ENCODE data around the gene INSRR. TPM values are rescaled to one million over a fixed set of nuclear protein-coding genes. Genes with fewer than 3 reads are reported as not detected.

The INSRR gene
- total and polyA plus RNA-seq, 2 of the 4 experiments (the other 2 are of a cell fraction): not detected

DNA sequence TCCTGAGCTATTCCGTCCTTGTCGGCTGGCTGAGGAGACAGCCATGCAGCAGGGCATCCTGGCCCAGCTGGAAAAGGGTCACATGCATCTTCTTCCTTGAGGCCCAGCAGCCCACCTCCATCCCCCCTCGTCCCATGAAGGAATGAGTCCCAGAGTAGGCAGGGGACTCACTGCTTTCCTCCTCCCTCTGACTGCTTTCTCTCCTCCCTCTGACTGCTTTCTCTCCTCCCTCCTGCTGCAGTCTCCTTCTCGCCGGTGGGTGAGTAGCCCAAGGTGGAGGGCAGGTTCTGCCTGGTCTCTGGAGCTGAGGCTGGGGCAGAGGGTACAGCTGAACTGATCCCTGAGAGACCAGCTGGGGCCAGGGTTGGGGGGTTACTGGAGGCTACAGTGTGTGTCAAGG, 15.2 kb upstream of the INSRR start:
- Histone ChIP-seq H2AK5ac (ENCODE audit: low read depth, low read length) (no peak overlapping the region), H4K5ac (ENCODE audit: low read depth, low read length) (no peak overlapping the region), H2BK120ac (ENCODE audit: low read depth, low read length) (no peak overlapping the region), H3K23ac (ENCODE audit: low read depth, low read length) (no peak overlapping the region), H4K91ac (ENCODE audit: insufficient read depth, low read depth, low read length) (no peak overlapping the region), H4K20me1 (ENCODE audit: insufficient read depth, low read length) (peaks cover 6% of the 10 kb centered on the region; the same call in 1 of the 2 replicates), H3K9me3 (ENCODE audit: control insufficient read depth, insufficient read depth, low read length) (no peaks in the 10 kb centered on the region), H4K8ac (ENCODE audit: low read depth in 2 of 2, low read length in 2 of 2) (no peak overlapping the region), H3K4me2 (ENCODE audit: low read depth, low read length) (no peak overlapping the region), H2BK15ac (ENCODE audit: low read depth, low read length) (no peak overlapping the region), H2BK5ac (ENCODE audit: low read depth, low read length, poor library complexity, severe bottlenecking) (no peak overlapping the region), H3K9me1 (ENCODE audit: insufficient read depth, low read length) (peaks cover 3% of the 10 kb centered on the region; the same call in 1 of the 2 replicates), H2AFZ (replicated peaks; ENCODE audit: low read length, poor library complexity) (no peak overlapping the region), H3K36me3 (ENCODE audit: control insufficient read depth, insufficient read depth, low read length) (no peaks in the 10 kb centered on the region), H3K4me1 (ENCODE audit: control insufficient read depth, insufficient read depth, low read length) (peaks cover 6% of the 10 kb centered on the region), H3K9ac (ENCODE audit: low read depth, low read length) (no peak overlapping the region), H2BK20ac (ENCODE audit: low read depth, low read length) (no peak overlapping the region), H3K14ac (replicated peaks; ENCODE audit: low read depth, low read length) (no peak overlapping the region), H3K27me3 (ENCODE audit: control insufficient read depth, insufficient read depth, low read length) (peaks cover 49% of the 10 kb centered on the region), H3K79me1 (ENCODE audit: low read depth in 1 of 2, low read length in 2 of 2) (no peaks in the 10 kb centered on the region), H3K4me3 (ENCODE audit: insufficient read depth, low read depth, low read length) (no peak overlapping the region), H3K18ac (ENCODE audit: low read depth, low read length) (no peak overlapping the region), H3K27ac (ENCODE audit: insufficient read depth, low read length) (no peak overlapping the region), H3K56ac (ENCODE audit: extremely low read depth, insufficient read depth, low read length) (no peak overlapping the region), H2AK9ac (replicated peaks; ENCODE audit: low read depth, low read length, poor library complexity) (no peak overlapping the region), H3K4ac (ENCODE audit: low read depth, low read length) (no peak overlapping the region)
- ChIA-PET POLR2A (ENCODE audit: unreplicated experiment) (no interaction called here), CTCF (interaction anchor here (1.9 kb wide), 1 partner anchor 13 kb away, joined by 5 read pairs; the partner anchor contains the start of gene NTRK1)
- dilution Hi-C loops (cut with HindIII; ENCODE audit: low sequenced_read_pairs, unreplicated experiment) (no loop called here), intact Hi-C loops (cut with micrococcal nuclease) (no loop called here), in situ Hi-C loops (cut with MboI; ENCODE audit: low sequenced_read_pairs) (no loop called here)
- DNase-seq (no peak), ATAC-seq (ENCODE audit: low read depth) (no peak)
- BruUV-seq (replicated peaks): no TSS peak
- WGBS, 2 experiments (ENCODE audit: extremely low coverage in 2 of 2, insufficient read length in 1 of 2): 83% methylated on average over 2 of the region's 5 CpGs; no CpG with 5 or more reads in 1 of the 2 experiments
- TF ChIP-seq RCOR1 (IDR thresholded peaks at IDR 0.05; ENCODE audit: insufficient replicate concordance, low read length) (no peak), RAD21 (IDR thresholded peaks at IDR 0.05; ENCODE audit: low read length) (no peak), FOS (IDR thresholded peaks at IDR 0.05; ENCODE audit: low read depth, low read length) (no peak), BHLHE40 (IDR thresholded peaks at IDR 0.05; ENCODE audit: low read depth, low read length) (no peak), CHD1 (IDR thresholded peaks at IDR 0.05; ENCODE audit: low read depth, low read length) (no peak), NFE2L2 (IDR thresholded peaks at IDR 0.05; ENCODE audit: low read depth, low read length) (no peak), RFX5 (IDR thresholded peaks at IDR 0.05; ENCODE audit: low read depth, low read length) (no peak), MXI1 (IDR thresholded peaks at IDR 0.05; ENCODE audit: borderline replicate concordance, low read depth, low read length) (no peak), MAZ (IDR thresholded peaks at IDR 0.05; ENCODE audit: borderline replicate concordance, low read depth, low read length) (no peak), POLR2A (IDR thresholded peaks at IDR 0.05; ENCODE audit: low read depth, low read length) (no peak), CEBPB (IDR thresholded peaks at IDR 0.05; ENCODE audit: low read depth, low read length) (no peak), SMC3 (IDR thresholded peaks at IDR 0.05; ENCODE audit: low read depth, low read length) (no peak), MAFK (IDR thresholded peaks at IDR 0.05; ENCODE audit: low read depth, low read length) (no peak)
- TF ChIP-seq, protein P1, sequence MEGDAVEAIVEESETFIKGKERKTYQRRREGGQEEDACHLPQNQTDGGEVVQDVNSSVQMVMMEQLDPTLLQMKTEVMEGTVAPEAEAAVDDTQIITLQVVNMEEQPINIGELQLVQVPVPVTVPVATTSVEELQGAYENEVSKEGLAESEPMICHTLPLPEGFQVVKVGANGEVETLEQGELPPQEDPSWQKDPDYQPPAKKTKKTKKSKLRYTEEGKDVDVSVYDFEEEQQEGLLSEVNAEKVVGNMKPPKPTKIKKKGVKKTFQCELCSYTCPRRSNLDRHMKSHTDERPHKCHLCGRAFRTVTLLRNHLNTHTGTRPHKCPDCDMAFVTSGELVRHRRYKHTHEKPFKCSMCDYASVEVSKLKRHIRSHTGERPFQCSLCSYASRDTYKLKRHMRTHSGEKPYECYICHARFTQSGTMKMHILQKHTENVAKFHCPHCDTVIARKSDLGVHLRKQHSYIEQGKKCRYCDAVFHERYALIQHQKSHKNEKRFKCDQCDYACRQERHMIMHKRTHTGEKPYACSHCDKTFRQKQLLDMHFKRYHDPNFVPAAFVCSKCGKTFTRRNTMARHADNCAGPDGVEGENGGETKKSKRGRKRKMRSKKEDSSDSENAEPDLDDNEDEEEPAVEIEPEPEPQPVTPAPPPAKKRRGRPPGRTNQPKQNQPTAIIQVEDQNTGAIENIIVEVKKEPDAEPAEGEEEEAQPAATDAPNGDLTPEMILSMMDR (conservative IDR thresholded peaks at IDR 0.05; ENCODE audit: low read depth, low read length): no peak
- TF ChIP-seq, protein P2, sequence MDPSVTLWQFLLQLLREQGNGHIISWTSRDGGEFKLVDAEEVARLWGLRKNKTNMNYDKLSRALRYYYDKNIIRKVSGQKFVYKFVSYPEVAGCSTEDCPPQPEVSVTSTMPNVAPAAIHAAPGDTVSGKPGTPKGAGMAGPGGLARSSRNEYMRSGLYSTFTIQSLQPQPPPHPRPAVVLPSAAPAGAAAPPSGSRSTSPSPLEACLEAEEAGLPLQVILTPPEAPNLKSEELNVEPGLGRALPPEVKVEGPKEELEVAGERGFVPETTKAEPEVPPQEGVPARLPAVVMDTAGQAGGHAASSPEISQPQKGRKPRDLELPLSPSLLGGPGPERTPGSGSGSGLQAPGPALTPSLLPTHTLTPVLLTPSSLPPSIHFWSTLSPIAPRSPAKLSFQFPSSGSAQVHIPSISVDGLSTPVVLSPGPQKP (IDR thresholded peaks at IDR 0.05; ENCODE audit: borderline replicate concordance, low read depth, low read length): no peak
- TF ChIP-seq, protein P3, sequence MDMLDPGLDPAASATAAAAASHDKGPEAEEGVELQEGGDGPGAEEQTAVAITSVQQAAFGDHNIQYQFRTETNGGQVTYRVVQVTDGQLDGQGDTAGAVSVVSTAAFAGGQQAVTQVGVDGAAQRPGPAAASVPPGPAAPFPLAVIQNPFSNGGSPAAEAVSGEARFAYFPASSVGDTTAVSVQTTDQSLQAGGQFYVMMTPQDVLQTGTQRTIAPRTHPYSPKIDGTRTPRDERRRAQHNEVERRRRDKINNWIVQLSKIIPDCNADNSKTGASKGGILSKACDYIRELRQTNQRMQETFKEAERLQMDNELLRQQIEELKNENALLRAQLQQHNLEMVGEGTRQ (IDR thresholded peaks at IDR 0.05; ENCODE audit: low read depth, low read length): no peak

Measured in IMR-90 (cell line).